ENCODE measurements around the gene PTPN4.

The PTPN4 gene

GRCh38 chr2:119856469-119856901 is 96.8 kb downstream of the PTPN4 start:
- H3K27me3 Mint-ChIP-seq (ENCODE audit: low read depth): no peaks in the 10 kb centered on the region
- TF ChIP-seq CTCF (IDR thresholded peaks at IDR 0.05; ENCODE audit: unreplicated experiment in 3 of 3): no peak
- H3K4me1 Mint-ChIP-seq: no peaks in the 10 kb centered on the region
- no peak overlapping the region for H3K27ac Mint-ChIP-seq
- no peak overlapping the region for H3K4me3 Mint-ChIP-seq
- H3K36me3 Mint-ChIP-seq (ENCODE audit: low read depth): peaks cover 33% of the 10 kb centered on the region
- H3K9me3 Mint-ChIP-seq: peaks cover 26% of the 10 kb centered on the region

- Mint-ChIP-seq H3K27me3 (ENCODE audit: low read depth) (no peaks in the 10 kb centered on the region), H3K4me3 (no peak overlapping the region), H3K27ac (no peak overlapping the region), H3K4me1 (no peaks in the 10 kb centered on the region), H3K9me3 (peaks cover 16% of the 10 kb centered on the region), H3K36me3 (ENCODE audit: low read depth) (peaks cover 20% of the 10 kb centered on the region)
- TF ChIP-seq CTCF (IDR thresholded peaks at IDR 0.05; ENCODE audit: unreplicated experiment in 3 of 3): no peak
Measured at GRCh38 chr2:119857742-119858141, 98.0 kb downstream of the PTPN4 start.

GRCh38 chr2:119859528-119859927 is 99.8 kb downstream of the PTPN4 start:
- no peak for TF ChIP-seq CTCF (IDR thresholded peaks at IDR 0.05; ENCODE audit: unreplicated experiment in 3 of 3)
- Mint-ChIP-seq H3K4me1 (no peaks in the 10 kb centered on the region), H3K27ac (no peak overlapping the region), H3K4me3 (no peak overlapping the region), H3K9me3 (peaks cover 5% of the 10 kb centered on the region), H3K36me3 (ENCODE audit: low read depth) (peaks cover 15% of the 10 kb centered on the region), H3K27me3 (ENCODE audit: low read depth) (no peaks in the 10 kb centered on the region)

- Mint-ChIP-seq H3K36me3 (ENCODE audit: low read depth) (peaks cover 11% of the 10 kb centered on the region), H3K27me3 (ENCODE audit: low read depth) (no peaks in the 10 kb centered on the region), H3K4me1 (no peaks in the 10 kb centered on the region), H3K9me3 (no peaks in the 10 kb centered on the region), H3K27ac (no peak overlapping the region), H3K4me3 (no peak overlapping the region)
- no peak for TF ChIP-seq CTCF (IDR thresholded peaks at IDR 0.05; ENCODE audit: unreplicated experiment in 3 of 3)
Measured at GRCh38 chr2:119860924-119861323, 101.2 kb downstream of the PTPN4 start.

- Mint-ChIP-seq H3K4me3 (no peak overlapping the region), H3K36me3 (ENCODE audit: low read depth) (peaks cover 18% of the 10 kb centered on the region), H3K4me1 (no peaks in the 10 kb centered on the region), H3K9me3 (no peaks in the 10 kb centered on the region), H3K27me3 (ENCODE audit: low read depth) (no peaks in the 10 kb centered on the region), H3K27ac (no peak overlapping the region)
- no peak for TF ChIP-seq CTCF (IDR thresholded peaks at IDR 0.05; ENCODE audit: unreplicated experiment in 3 of 3)
Measured at GRCh38 chr2:119862127-119862889, 102.6 kb downstream of the PTPN4 start.

- no peaks in the 10 kb centered on the region for H3K9me3 Mint-ChIP-seq
Measured at GRCh38 chr2:119864318-119864717, 104.6 kb downstream of the PTPN4 start.

More at GRCh38 chr2:119864318-119864717, 104.6 kb downstream of the PTPN4 start:
- no peak overlapping the region for H3K4me3 Mint-ChIP-seq
- H3K27me3 Mint-ChIP-seq (ENCODE audit: low read depth): no peaks in the 10 kb centered on the region
- H3K4me1 Mint-ChIP-seq: no peaks in the 10 kb centered on the region
- peaks cover 25% of the 10 kb centered on the region for H3K36me3 Mint-ChIP-seq (ENCODE audit: low read depth)
- no peak overlapping the region for H3K27ac Mint-ChIP-seq
- TF ChIP-seq CTCF (IDR thresholded peaks at IDR 0.05; ENCODE audit: unreplicated experiment in 3 of 3): no peak
